Tibial nerve (tissue), 4 donors: ENCODE data around the gene ATP11A. TPM values are rescaled to one million over a fixed set of nuclear protein-coding genes. Genes with fewer than 3 reads are reported as not detected.

Experiments used
- DNase-seq, 2 donors: peaks; one replicate each; pipeline ENCODE4 v3.0.0-alpha.2; 2019; ENCODE audit warnings: low spot score in 2 of 2
- H3K27ac ChIP-seq, 4 donors: fragments of 200-600 bp; sonication (generic) in 3 of 4; one replicate each; pipeline ENCODE4 v1.5.1; 2017 to 2019; ENCODE audit warnings: mild to moderate bottlenecking in 1 of 4
- H3K27me3 ChIP-seq, 2 donors: fragments of 200-600 bp; sonication (generic) in 1 of 2; one replicate each; pipeline versions ENCODE4 v1.5.1 to v1.6.0; 2017 to 2019
- H3K36me3 ChIP-seq, 3 donors: fragments of 200-600 bp; sonication (generic); one replicate each; pipeline ENCODE4 v1.5.1; 2018 to 2019
- H3K4me1 ChIP-seq, 4 donors: fragments of 200-600 bp; sonication (generic) in 3 of 4; one replicate each; pipeline ENCODE4 v1.5.1; 2017 to 2019
- H3K4me3 ChIP-seq, 4 donors: fragments of 200-600 bp; sonication (generic) in 3 of 4; one replicate each; pipeline ENCODE4 v1.5.1; 2017 to 2019; ENCODE audit warnings: mild to moderate bottlenecking in 1 of 4, moderate library complexity in 1 of 4
- H3K9me3 ChIP-seq, 4 donors: fragments of 200-600 bp; sonication (generic) in 3 of 4; one replicate each; pipeline ENCODE4 v1.5.1; 2017 to 2019
- CTCF ChIP-seq, 5 experiments: fragments of 200-600 bp in 3 of 5; fragments of 450-650 bp in 2 of 5; sonication (generic) in 3 of 5; IDR thresholded peaks; one replicate each; pipeline ENCODE4 v1.5.1; 2016 to 2019; ENCODE audit warnings: antibody characterized with exemption in 5 of 5, mild to moderate bottlenecking in 3 of 5, moderate library complexity in 2 of 5
- EP300 ChIP-seq, 2 donors: sonication (generic); formaldehyde crosslinking; IDR thresholded peaks; one replicate each; pipeline ENCODE4 v1.6.1; 2017; ENCODE audit warnings: antibody characterized with exemption in 2 of 2, mild to moderate bottlenecking in 1 of 2
- POLR2A ChIP-seq, 2 donors: fragments of 450-650 bp; IDR thresholded peaks; one replicate each; pipeline ENCODE4 v1.6.1; 2017; ENCODE audit warnings: antibody characterized with exemption in 2 of 2, mild to moderate bottlenecking in 2 of 2, moderate library complexity in 2 of 2
- WGBS, 2 donors: methylation state at CpG; one replicate each; pipeline ENCODE4 v1.1.5; 2018; 5-methylcytosine and 5-hydroxymethylcytosine counted together
- total RNA-seq, 4 donors: library from RNA; depleted of rRNA; stranded (reverse); fragments of >200 nt; gene quantifications; one replicate each; pipeline ENCODE4 v1.1.0, GENCODE V29; 2016

Gene ATP11A
- total RNA-seq, 4 donors from 2014 or later, result 24.7 to 61.5 (median 35.0) TPM

DNA sequence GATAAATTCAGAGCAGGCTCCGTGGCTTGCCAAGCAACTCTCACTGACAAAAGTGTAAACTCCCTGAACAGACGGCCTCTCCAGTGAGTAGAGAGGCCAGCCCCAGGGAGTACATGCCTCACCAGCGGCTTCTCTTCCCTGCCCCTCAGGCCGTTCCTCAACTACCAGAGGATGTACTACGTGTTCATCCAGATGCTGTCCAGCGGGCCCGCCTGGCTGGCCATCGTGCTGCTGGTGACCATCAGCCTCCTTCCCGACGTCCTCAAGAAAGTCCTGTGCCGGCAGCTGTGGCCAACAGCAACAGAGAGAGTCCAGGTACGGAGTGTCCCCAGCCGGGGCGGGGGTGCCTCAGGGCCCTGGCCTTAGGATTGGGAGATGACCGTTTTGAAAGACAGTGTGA lies 185.8 kb downstream of the ATP11A start:
- no peak for TF ChIP-seq CTCF (IDR thresholded peaks at IDR 0.05)
- no peak for TF ChIP-seq POLR2A (IDR thresholded peaks at IDR 0.05)
- no peak for TF ChIP-seq EP300 (IDR thresholded peaks at IDR 0.05)
- Histone ChIP-seq H3K27ac (no peak overlapping the region), H3K4me3 (no peak overlapping the region), H3K27me3 (no peaks in the 10 kb centered on the region), H3K9me3 (no peaks in the 10 kb centered on the region), H3K4me1 (peaks cover 0 to 8% (median 3%) of the 10 kb centered on the region in 4 donors), H3K36me3 (peaks cover 0 to 62% (median 6%) of the 10 kb centered on the region in 3 donors)
- no peak for DNase-seq
- WGBS, 2 donors, result 87 to 94% methylated on average over 15 of the region's 15 CpGs

DNA sequence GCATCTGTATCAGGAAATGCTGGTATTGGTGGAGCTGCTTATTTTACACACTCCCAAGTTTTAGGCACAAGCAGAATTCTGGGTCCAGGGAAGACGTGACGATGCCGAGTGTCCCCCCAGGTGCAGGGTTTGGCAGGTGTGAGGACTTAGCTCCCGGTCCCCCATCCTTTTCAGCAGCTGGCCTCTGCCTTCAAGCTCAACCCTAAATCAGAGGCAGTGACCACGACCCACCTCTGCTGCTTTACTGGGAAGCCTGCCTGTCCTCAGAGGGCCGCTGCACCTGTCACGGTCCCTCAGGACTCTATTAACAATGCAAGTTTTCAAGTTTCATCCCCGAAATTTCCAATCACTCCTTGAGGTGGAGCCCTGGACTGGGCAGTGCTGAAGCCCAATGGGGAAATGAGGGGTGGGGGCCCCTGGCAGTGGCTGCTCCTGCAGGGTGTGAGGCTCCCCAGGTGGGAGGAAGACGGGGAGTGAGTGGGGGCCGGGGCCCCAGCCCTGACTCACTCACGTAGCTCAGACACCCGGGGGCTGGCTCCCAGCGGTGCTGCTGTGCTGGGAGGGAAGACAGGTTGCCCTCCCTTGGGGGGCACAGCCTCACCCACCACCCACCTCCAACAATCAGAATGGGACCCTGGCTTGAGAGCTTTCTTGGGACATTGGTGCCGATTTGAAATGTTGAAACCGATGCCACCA lies 186.6 kb downstream of the ATP11A start:
- Histone ChIP-seq H3K9me3 (no peaks in the 10 kb centered on the region), H3K27ac (no peak overlapping the region), H3K4me3 (no peak overlapping the region), H3K4me1 (peaks cover 0 to 8% (median 3%) of the 10 kb centered on the region in 4 donors), H3K27me3 (no peaks in the 10 kb centered on the region), H3K36me3 (peaks cover 0 to 68% (median 6%) of the 10 kb centered on the region in 3 donors)
- 81 to 83% methylated on average over 10 to 15 of the region's 15 CpGs for WGBS, 2 donors
- DNase-seq, result no peak
- TF ChIP-seq POLR2A (IDR thresholded peaks at IDR 0.05) (no peak), EP300 (IDR thresholded peaks at IDR 0.05) (no peak), CTCF (IDR thresholded peaks at IDR 0.05) (no peak)

- Histone ChIP-seq H3K4me1 (peaks cover 0 to 8% (median 3%) of the 10 kb centered on the region in 4 donors), H3K27ac (no peak overlapping the region), H3K36me3 (peaks cover 0 to 68% (median 6%) of the 10 kb centered on the region in 3 donors), H3K9me3 (no peaks in the 10 kb centered on the region), H3K4me3 (no peak overlapping the region), H3K27me3 (no peaks in the 10 kb centered on the region)
- DNase-seq, result no peak
- 75 to 85% methylated on average over 11 to 12 of the region's 12 CpGs for whole genome bisulfite sequencing, 2 donors
- TF ChIP-seq EP300 (IDR thresholded peaks at IDR 0.05), result no peak
- TF ChIP-seq POLR2A (IDR thresholded peaks at IDR 0.05), result no peak
- TF ChIP-seq CTCF (IDR thresholded peaks at IDR 0.05), result no peak
Observed at GRCh38 chr13:112877066-112877465, 187.2 kb downstream of the ATP11A start.

DNA sequence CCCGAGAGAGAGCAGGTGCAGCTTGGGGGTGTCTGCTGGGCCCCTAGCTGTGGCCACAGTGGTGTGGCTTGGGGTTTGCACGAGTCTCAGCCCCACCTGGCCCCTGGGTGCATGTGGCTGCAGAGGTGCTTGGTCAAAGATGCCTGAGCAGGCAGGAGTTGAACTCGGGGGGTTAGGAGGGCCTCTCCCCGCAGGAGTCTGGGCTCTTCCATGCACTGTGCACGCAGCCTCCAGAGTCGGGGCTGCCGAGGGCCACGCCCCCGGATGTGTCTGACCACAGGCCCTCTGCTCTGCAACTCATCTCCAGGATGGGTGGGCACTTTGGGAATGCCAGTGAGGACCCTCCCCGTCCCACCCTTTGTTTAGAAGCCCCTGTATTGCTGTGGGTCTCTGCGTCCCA lies 187.7 kb downstream of the ATP11A start:
- H3K4me3 ChIP-seq, result no peak overlapping the region
- 85 to 94% methylated on average over 8 to 11 of the region's 11 CpGs for WGBS, 2 donors
- H3K4me1 ChIP-seq, result peaks cover 0 to 8% (median 3%) of the 10 kb centered on the region in 4 donors
- H3K27me3 ChIP-seq, result no peaks in the 10 kb centered on the region
- H3K27ac ChIP-seq, result no peak overlapping the region
- H3K36me3 ChIP-seq, result peaks cover 0 to 70% (median 6%) of the 10 kb centered on the region in 3 donors
- no peaks in the 10 kb centered on the region for H3K9me3 ChIP-seq
- no peak for DNase-seq
- TF ChIP-seq EP300 (IDR thresholded peaks at IDR 0.05) (no peak), POLR2A (IDR thresholded peaks at IDR 0.05) (no peak), CTCF (IDR thresholded peaks at IDR 0.05) (no peak)
